Tongue (tissue), 2 donors: Measurements from ENCODE around the gene IGFBP7. TPM values are rescaled to one million over a fixed set of nuclear protein-coding genes. Genes with fewer than 3 reads are reported as not detected.

Experiments used
- DNase-seq: peaks from one replicate; pipeline ENCODE4 v3.0.0-alpha.2; 2015
- total RNA-seq: library from RNA; depleted of rRNA; stranded (reverse); fragments of >200 nt; gene quantifications from one replicate; pipeline ENCODE4 v1.2.3, GENCODE V29; 2014

IGFBP7 gene
- total RNA-seq, 1 donor from 2014 or later, result 201 TPM

- no peak for DNase-seq
These were observed 12.5 kb downstream of the IGFBP7 start for GRCh38 chr4:57097711-57098110.

- DNase-seq, result no peak
These were observed 14.2 kb downstream of the IGFBP7 start for GRCh38 chr4:57095956-57096355.

- DNase-seq, result no peak
These were observed 14.9 kb downstream of the IGFBP7 start for GRCh38 chr4:57095245-57095644.

- DNase-seq, result no peak
These were observed 15.4 kb downstream of the IGFBP7 start for GRCh38 chr4:57094832-57095223.

- DNase-seq, result no peak
These were observed 16.0 kb downstream of the IGFBP7 start for GRCh38 chr4:57093845-57094831.

- DNase-seq, result no peak
These were observed 18.5 kb downstream of the IGFBP7 start for GRCh38 chr4:57091657-57092162.

GRCh38 chr4:57090079-57090478 is 20.1 kb downstream of the IGFBP7 start:
- no peak for DNase-seq

GRCh38 chr4:57089549-57089948 is 20.6 kb downstream of the IGFBP7 start:
- no peak for DNase-seq

- DNase-seq, result no peak
These were observed 24.0 kb downstream of the IGFBP7 start for GRCh38 chr4:57086031-57086723.

GRCh38 chr4:57085278-57085677 is 24.9 kb downstream of the IGFBP7 start:
- no peak for DNase-seq

GRCh38 chr4:57084360-57084759 is 25.8 kb downstream of the IGFBP7 start:
- no peak for DNase-seq

- no peak for DNase-seq
These were observed 27.1 kb downstream of the IGFBP7 start for GRCh38 chr4:57083090-57083489.

- no peak for DNase-seq
These were observed 28.2 kb downstream of the IGFBP7 start for GRCh38 chr4:57081651-57082621.

GRCh38 chr4:57080781-57081650 is 29.2 kb downstream of the IGFBP7 start:
- DNase-seq, result no peak

- DNase-seq, result no peak
These were observed 31.3 kb downstream of the IGFBP7 start for GRCh38 chr4:57078685-57079521.

GRCh38 chr4:57077550-57078343 is 32.4 kb downstream of the IGFBP7 start:
- no peak for DNase-seq

- no peak for DNase-seq
These were observed 33.5 kb downstream of the IGFBP7 start for GRCh38 chr4:57076646-57077045.

GRCh38 chr4:57075367-57075766 is 34.8 kb downstream of the IGFBP7 start:
- no peak for DNase-seq

GRCh38 chr4:57074744-57075143 is 35.4 kb downstream of the IGFBP7 start:
- no peak for DNase-seq
